ENCODE data around the gene CDH22. TPM values are rescaled to one million over a fixed set of nuclear protein-coding genes. Genes with fewer than 3 reads are reported as not detected.

Gene CDH22
- total RNA-seq, 3 donors from 2014 or later, result 0.13 to 0.32 (median 0.19) TPM

DNA sequence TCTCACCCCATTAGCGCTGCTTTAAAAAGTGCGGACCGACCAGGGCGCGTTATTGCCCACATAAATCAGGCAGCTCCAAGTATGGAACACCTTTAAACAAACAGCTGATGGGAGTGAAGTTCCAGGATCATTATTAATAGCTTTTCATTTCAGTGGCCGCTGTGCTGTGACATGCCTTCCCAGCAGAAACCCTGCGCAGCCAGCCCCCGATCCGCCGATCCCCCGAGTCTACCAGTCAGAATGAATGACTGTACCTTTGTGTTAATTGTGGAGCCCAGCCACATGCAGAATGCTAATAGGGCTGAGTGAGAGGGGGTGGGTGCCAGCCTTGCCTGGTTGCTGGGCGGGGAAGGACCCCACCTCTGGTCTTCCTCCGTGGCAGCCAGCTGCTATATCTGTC is 21.9 kb downstream of the CDH22 start:
- H3K9me3 ChIP-seq, result no peaks in the 10 kb centered on the region
- TF ChIP-seq, protein P1, sequence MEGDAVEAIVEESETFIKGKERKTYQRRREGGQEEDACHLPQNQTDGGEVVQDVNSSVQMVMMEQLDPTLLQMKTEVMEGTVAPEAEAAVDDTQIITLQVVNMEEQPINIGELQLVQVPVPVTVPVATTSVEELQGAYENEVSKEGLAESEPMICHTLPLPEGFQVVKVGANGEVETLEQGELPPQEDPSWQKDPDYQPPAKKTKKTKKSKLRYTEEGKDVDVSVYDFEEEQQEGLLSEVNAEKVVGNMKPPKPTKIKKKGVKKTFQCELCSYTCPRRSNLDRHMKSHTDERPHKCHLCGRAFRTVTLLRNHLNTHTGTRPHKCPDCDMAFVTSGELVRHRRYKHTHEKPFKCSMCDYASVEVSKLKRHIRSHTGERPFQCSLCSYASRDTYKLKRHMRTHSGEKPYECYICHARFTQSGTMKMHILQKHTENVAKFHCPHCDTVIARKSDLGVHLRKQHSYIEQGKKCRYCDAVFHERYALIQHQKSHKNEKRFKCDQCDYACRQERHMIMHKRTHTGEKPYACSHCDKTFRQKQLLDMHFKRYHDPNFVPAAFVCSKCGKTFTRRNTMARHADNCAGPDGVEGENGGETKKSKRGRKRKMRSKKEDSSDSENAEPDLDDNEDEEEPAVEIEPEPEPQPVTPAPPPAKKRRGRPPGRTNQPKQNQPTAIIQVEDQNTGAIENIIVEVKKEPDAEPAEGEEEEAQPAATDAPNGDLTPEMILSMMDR (IDR thresholded peaks at IDR 0.05), result no peak
- ATAC-seq, result no peak
- H3K4me1 ChIP-seq (ENCODE audit: low read depth), result no peaks in the 10 kb centered on the region
- intact Hi-C loops (cut with DNase I, micrococcal nuclease), result no loop called here
- no peak for DNase-seq
- no peaks in the 10 kb centered on the region for H3K36me3 ChIP-seq (ENCODE audit: low read depth)
- no peak overlapping the region for H3K4me3 ChIP-seq

DNA sequence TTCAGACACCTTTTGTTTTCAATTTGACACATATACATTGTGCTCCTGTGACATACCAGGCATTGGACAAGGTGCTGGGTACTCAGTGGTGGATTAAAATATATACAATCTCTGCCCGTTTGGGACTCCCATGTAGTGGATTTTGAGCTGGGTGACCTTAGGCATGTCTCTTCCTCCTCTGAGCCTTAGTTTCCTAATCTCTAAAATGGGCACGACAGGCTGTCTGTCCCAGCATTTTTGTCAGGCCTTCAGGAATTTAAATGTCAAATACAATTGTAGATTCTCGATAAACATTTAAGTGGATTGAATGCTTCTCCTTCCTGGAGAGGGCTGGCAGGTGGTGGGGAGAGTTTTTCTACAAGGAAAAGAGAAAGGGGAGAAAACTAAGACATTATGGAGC is 22.6 kb downstream of the CDH22 start:
- ATAC-seq, result no peak
- no peak for DNase-seq
- intact Hi-C loops (cut with DNase I, micrococcal nuclease), result no loop called here
- H3K9me3 ChIP-seq, result no peaks in the 10 kb centered on the region
- TF ChIP-seq, protein P1 (IDR thresholded peaks at IDR 0.05), result no peak
- H3K36me3 ChIP-seq (ENCODE audit: low read depth), result no peaks in the 10 kb centered on the region
- H3K4me1 ChIP-seq (ENCODE audit: low read depth), result no peaks in the 10 kb centered on the region
- H3K4me3 ChIP-seq, result no peak overlapping the region

DNA sequence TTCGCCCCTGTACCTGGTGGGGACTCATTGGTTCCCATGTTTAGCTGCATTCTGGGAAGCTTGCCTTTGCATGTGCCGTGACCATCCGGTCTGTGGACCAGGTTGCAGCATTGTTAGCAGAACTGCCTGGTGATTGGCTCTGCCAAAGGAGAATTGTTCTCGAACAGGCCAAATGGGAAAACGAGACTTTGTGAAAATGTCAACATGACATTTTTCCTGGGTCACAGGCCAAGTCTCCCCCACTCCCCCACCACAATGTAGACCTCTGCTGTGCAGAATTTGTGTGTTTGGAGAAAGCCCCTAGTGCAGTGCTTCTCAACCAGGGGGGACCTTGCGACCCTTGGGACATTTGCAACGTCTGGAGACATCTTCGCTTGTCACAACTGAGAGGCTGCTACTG is 23.2 kb downstream of the CDH22 start:
- ATAC-seq, result no peak
- Histone ChIP-seq H3K4me1 (ENCODE audit: low read depth) (no peaks in the 10 kb centered on the region), H3K9me3 (no peaks in the 10 kb centered on the region), H3K4me3 (no peak overlapping the region), H3K36me3 (ENCODE audit: low read depth) (no peaks in the 10 kb centered on the region)
- DNase-seq, result no peak
- TF ChIP-seq, protein P1 (IDR thresholded peaks at IDR 0.05), result no peak
- intact Hi-C loops (cut with DNase I, micrococcal nuclease), result no loop called here

DNA sequence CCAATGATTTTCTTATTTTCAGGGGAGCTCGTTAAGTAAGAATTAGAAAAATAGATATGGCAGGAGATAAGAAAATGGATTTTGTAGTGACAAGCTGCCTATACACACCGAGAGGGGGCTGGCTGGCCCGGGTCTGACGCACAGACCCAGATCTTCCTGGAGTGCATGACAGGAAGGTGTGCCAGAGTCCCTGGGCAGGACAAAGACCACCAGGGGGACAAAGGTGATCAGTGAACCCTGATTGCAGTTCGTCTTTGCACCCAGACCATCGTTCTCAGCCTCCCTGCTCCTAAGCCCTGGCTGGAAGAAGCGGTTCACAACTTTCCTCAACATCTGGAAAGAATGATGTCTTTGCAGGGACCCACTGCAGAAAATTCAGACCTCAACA is 24.3 kb downstream of the CDH22 start:
- DNase-seq, result no peak
- Histone ChIP-seq H3K4me1 (ENCODE audit: low read depth) (no peaks in the 10 kb centered on the region), H3K4me3 (no peak overlapping the region), H3K36me3 (ENCODE audit: low read depth) (no peaks in the 10 kb centered on the region), H3K9me3 (no peaks in the 10 kb centered on the region)
- intact Hi-C loops (cut with DNase I, micrococcal nuclease), result no loop called here
- TF ChIP-seq, protein P1 (IDR thresholded peaks at IDR 0.05), result no peak
- ATAC-seq, result no peak

DNA sequence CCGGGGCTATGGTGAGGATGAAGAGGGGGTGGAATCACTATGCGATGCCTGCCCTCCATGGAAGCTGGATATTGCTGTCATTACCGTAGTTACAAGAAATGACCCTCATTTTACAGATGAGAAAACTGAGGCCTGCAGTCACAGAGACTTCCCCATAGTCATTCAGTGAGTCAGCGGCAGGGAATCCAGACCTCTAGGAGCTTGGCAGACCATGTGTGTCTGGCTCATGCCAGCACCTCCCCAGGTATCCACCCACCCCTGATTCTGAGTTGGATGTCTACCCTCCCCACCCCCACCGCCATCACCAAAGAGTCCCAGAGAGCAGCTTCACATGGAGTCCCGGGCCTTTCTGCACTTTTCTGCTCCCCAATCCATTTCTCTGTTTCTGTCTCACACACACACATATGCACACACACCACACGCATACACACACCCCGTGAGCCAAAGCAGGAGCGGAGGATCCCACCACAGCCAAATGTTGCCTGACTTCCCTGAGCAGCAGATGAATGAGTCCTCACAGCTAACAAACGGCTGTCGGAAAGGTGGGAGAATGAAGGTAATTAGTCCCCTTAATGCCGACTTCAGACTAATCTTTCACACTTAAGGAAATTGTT is 24.8 kb downstream of the CDH22 start:
- TF ChIP-seq, protein P1 (IDR thresholded peaks at IDR 0.05), result no peak
- H3K36me3 ChIP-seq (ENCODE audit: low read depth), result no peaks in the 10 kb centered on the region
- intact Hi-C loops (cut with DNase I, micrococcal nuclease), result no loop called here
- H3K9me3 ChIP-seq, result no peaks in the 10 kb centered on the region
- ATAC-seq, result no peak
- no peak overlapping the region for H3K4me3 ChIP-seq
- DNase-seq, result no peak
- no peaks in the 10 kb centered on the region for H3K4me1 ChIP-seq (ENCODE audit: low read depth)

DNA sequence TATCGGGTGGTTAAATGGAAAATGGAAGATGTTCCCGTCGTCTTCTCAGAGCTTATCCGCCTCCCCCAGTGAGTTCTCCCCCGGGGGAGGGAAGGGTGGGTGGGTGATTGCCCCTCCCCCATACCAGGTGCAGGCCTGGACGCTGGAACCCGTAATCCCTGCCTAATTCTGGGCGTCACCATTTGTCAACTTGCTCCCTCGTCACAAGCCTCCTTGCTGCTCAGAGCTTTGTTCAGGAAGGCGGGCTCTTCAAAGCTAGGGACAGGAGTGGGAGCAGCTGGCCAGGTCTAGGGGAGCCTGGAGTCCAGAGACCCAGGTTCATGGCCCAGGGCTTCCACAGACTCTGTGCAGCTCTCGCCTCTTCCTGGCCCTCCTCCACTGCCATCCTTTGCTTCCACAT is 25.6 kb downstream of the CDH22 start:
- ATAC-seq, result no peak
- Histone ChIP-seq H3K36me3 (ENCODE audit: low read depth) (no peaks in the 10 kb centered on the region), H3K9me3 (no peaks in the 10 kb centered on the region), H3K4me3 (no peak overlapping the region), H3K4me1 (ENCODE audit: low read depth) (no peaks in the 10 kb centered on the region)
- TF ChIP-seq, protein P1 (IDR thresholded peaks at IDR 0.05), result no peak
- no peak for DNase-seq
- intact Hi-C loops (cut with DNase I, micrococcal nuclease), result no loop called here

All from mucosa of descending colon (tissue), 3 donors.